ENCODE results near the gene PNPLA6. TPM values are rescaled to one million over a fixed set of nuclear protein-coding genes. Genes with fewer than 3 reads are reported as not detected.

Gene PNPLA6
- total and polyA plus RNA-seq, 2 of the 13 experiments (the other 11 are each of a cell fraction or from before 2014, with no cell fraction given), result 24.9 to 28.2 TPM

DNA sequence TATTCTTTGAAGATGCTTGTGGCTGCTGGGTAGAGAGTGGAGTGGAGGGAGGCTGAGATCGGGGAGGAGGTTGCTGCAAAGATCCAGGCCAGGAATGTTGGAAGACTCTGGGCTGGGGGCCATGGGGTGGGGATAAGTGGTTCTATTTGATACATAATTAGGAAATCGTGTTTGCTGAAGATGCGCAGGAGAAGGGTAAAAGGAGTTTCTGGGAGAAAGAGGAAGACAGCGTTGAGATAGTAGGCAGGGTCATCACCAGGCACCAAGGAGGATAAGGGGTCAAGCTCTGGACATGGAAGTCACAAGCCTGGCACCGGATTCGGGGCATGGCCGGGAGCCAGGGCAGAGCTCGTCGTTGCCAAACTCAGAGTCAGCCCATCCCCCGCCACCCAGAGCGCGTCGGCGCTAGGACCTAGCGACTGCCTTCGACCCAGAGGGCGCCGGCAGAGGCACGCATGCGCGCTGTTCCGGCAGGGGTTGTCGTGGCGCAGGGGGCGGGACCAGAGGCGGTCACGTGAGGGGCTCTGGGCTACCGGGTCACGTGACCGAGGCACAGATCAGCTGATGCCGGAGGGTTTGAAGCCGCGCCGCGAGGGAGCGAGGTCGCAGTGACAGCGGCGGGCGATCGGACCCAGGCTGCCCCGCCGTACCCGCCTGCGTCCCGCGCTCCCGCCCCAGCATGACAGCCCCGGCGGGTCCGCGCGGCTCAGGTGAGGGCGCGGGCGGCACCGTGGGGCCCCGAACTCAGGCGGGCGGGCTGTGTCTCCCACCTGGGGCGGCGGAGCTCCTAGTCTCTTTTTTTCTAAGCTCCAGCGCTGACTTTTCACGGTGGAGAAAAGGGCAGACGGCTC lies 13.2 kb upstream of the PNPLA6 start, which contains the start of gene MCOLN1 (continued):
- TF ChIP-seq, protein P1, sequence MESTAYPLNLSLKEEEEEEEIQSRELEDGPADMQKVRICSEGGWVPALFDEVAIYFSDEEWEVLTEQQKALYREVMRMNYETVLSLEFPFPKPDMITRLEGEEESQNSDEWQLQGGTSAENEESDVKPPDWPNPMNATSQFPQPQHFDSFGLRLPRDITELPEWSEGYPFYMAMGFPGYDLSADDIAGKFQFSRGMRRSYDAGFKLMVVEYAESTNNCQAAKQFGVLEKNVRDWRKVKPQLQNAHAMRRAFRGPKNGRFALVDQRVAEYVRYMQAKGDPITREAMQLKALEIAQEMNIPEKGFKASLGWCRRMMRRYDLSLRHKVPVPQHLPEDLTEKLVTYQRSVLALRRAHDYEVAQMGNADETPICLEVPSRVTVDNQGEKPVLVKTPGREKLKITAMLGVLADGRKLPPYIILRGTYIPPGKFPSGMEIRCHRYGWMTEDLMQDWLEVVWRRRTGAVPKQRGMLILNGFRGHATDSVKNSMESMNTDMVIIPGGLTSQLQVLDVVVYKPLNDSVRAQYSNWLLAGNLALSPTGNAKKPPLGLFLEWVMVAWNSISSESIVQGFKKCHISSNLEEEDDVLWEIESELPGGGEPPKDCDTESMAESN (CRISPR knock-in tag; conservative IDR thresholded peaks at IDR 0.05), result peak; percentile 91; the same call in 1 of the 2 replicates
- no peak for TF ChIP-seq TCF7L2 (IDR thresholded peaks at IDR 0.05; ENCODE audit: low read depth, low read length)
- TF ChIP-seq, protein P2, sequence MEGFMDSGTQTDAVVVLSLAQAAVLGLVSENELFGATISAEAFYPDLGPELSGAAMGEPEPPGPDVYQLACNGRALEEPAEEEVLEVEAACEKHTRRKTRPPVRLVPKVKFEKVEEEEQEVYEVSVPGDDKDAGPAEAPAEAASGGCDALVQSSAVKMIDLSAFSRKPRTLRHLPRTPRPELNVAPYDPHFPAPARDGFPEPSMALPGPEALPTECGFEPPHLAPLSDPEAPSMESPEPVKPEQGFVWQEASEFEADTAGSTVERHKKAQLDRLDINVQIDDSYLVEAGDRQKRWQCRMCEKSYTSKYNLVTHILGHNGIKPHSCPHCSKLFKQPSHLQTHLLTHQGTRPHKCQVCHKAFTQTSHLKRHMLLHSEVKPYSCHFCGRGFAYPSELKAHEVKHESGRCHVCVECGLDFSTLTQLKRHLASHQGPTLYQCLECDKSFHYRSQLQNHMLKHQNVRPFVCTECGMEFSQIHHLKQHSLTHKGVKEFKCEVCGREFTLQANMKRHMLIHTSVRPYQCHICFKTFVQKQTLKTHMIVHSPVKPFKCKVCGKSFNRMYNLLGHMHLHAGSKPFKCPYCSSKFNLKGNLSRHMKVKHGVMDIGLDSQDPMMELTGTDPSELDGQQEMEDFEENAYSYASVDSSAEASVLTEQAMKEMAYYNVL (CRISPR knock-in tag; IDR thresholded peaks at IDR 0.05; ENCODE audit: borderline replicate concordance), result no peak; the same call in 1 of the 2 replicates
- peak; percentile 65; the same call in 1 of the 2 replicates for TF ChIP-seq MEIS2 (CRISPR knock-in tag; IDR thresholded peaks at IDR 0.05)
- TF ChIP-seq, protein P3, sequence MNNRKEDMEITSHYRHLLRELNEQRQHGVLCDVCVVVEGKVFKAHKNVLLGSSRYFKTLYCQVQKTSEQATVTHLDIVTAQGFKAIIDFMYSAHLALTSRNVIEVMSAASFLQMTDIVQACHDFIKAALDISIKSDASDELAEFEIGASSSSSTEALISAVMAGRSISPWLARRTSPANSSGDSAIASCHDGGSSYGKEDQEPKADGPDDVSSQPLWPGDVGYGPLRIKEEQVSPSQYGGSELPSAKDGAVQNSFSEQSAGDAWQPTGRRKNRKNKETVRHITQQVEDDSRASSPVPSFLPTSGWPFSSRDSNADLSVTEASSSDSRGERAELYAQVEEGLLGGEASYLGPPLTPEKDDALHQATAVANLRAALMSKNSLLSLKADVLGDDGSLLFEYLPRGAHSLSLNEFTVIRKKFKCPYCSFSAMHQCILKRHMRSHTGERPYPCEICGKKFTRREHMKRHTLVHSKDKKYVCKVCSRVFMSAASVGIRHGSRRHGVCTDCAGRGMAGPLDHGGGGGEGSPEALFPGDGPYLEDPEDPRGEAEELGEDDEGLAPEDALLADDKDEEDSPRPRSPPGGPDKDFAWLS (CRISPR knock-in tag; IDR thresholded peaks at IDR 0.05; ENCODE audit: borderline replicate concordance), result no peak
- TF ChIP-seq TAF1 (CRISPR knock-in tag; IDR thresholded peaks at IDR 0.05), result peak; percentile 70; the same call in 1 of the 2 replicates
- TF ChIP-seq HMG20A (CRISPR knock-in tag; IDR thresholded peaks at IDR 0.05; ENCODE audit: borderline replicate concordance), result no peak
- TF ChIP-seq TBX2 (CRISPR knock-in tag; IDR thresholded peaks at IDR 0.05; ENCODE audit: borderline replicate concordance), result peak; percentile 62; the same call in 1 of the 2 replicates
- no peak for TF ChIP-seq ZNF432 (CRISPR knock-in tag; IDR thresholded peaks at IDR 0.05; ENCODE audit: borderline replicate concordance)
- peak; percentile 29; the same call in 1 of the 2 replicates for TF ChIP-seq CCDC6 (CRISPR knock-in tag; IDR thresholded peaks at IDR 0.05)
- 0 out of 2 replicates have a peak, but pooled peaks have one; percentile 49 for TF ChIP-seq ZNF552 (CRISPR knock-in tag; IDR thresholded peaks at IDR 0.05; ENCODE audit: borderline replicate concordance)
- TF ChIP-seq, protein P4, sequence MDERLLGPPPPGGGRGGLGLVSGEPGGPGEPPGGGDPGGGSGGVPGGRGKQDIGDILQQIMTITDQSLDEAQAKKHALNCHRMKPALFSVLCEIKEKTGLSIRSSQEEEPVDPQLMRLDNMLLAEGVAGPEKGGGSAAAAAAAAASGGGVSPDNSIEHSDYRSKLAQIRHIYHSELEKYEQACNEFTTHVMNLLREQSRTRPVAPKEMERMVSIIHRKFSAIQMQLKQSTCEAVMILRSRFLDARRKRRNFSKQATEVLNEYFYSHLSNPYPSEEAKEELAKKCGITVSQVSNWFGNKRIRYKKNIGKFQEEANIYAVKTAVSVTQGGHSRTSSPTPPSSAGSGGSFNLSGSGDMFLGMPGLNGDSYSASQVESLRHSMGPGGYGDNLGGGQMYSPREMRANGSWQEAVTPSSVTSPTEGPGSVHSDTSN (CRISPR knock-in tag; IDR thresholded peaks at IDR 0.05), result 0 out of 2 replicates have a peak, but pooled peaks have one; percentile 18
- TF ChIP-seq ZNF629 (CRISPR knock-in tag; conservative IDR thresholded peaks at IDR 0.05), result peak; percentile 46
- no peak for TF ChIP-seq ZNF468 (CRISPR knock-in tag; IDR thresholded peaks at IDR 0.05)
- no peak for TF ChIP-seq SSRP1 (CRISPR knock-in tag; IDR thresholded peaks at IDR 0.05)
- TF ChIP-seq, protein P5, sequence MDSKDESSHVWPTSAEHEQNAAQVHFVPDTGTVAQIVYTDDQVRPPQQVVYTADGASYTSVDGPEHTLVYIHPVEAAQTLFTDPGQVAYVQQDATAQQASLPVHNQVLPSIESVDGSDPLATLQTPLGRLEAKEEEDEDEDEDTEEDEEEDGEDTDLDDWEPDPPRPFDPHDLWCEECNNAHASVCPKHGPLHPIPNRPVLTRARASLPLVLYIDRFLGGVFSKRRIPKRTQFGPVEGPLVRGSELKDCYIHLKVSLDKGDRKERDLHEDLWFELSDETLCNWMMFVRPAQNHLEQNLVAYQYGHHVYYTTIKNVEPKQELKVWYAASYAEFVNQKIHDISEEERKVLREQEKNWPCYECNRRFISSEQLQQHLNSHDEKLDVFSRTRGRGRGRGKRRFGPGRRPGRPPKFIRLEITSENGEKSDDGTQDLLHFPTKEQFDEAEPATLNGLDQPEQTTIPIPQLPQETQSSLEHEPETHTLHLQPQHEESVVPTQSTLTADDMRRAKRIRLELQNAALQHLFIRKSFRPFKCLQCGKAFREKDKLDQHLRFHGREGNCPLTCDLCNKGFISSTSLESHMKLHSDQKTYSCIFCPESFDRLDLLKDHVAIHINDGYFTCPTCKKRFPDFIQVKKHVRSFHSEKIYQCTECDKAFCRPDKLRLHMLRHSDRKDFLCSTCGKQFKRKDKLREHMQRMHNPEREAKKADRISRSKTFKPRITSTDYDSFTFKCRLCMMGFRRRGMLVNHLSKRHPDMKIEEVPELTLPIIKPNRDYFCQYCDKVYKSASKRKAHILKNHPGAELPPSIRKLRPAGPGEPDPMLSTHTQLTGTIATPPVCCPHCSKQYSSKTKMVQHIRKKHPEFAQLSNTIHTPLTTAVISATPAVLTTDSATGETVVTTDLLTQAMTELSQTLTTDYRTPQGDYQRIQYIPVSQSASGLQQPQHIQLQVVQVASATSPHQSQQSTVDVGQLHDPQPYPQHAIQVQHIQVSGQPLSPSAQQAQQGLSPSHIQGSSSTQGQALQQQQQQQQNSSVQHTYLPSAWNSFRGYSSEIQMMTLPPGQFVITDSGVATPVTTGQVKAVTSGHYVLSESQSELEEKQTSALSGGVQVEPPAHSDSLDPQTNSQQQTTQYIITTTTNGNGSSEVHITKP (CRISPR knock-in tag; IDR thresholded peaks at IDR 0.05; ENCODE audit: low read depth), result 0 out of 2 replicates have a peak, but pooled peaks have one; percentile 64
- TF ChIP-seq SIN3B (IDR thresholded peaks at IDR 0.05; ENCODE audit: low read length), result peak; percentile 97
- TF ChIP-seq ETV6 (CRISPR knock-in tag; conservative IDR thresholded peaks at IDR 0.05), result peak; percentile 77; the same call in 1 of the 2 replicates

Measured in HepG2 (cell line).